ENCODE results near the gene TMED6.

TMED6 gene

DNA sequence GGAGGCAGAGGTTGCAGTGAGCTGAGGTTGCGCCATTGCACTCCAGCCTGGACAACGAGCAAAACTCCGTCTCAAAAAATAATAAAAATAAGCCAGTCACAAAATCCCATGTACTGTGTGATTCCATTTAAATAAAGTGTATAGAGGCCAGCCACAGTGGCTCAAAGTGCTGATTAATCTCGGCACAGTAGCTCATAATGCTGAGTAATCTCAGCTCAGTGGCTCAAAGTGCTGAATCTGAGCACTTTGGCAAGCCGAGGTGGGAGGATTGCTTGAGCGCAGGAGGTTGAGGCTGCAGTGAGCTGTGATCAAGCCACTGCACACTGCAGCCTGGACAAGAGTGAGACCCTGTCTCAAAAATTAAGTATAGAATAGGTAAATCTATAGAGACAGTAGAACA lies 4.9 kb downstream of the TMED6 start:
- no peaks in the 10 kb centered on the region for H4K20me1 ChIP-seq (ENCODE audit: low read depth, low read length)
- H3K9me3 ChIP-seq (ENCODE audit: insufficient read depth, low read length): no peaks in the 10 kb centered on the region
- no peak overlapping the region for H2AFZ ChIP-seq (ENCODE audit: low read depth, low read length, severe bottlenecking)
- H3K9ac ChIP-seq (ENCODE audit: low read length): no peak overlapping the region
- peaks cover 16% of the 10 kb centered on the region for H3K36me3 ChIP-seq (ENCODE audit: low read length)
- no peak overlapping the region for H3K27ac ChIP-seq (ENCODE audit: low read depth, low read length)
- H3K27me3 ChIP-seq (ENCODE audit: low read length): no peaks in the 10 kb centered on the region
- H3F3A ChIP-seq (ENCODE audit: insufficient read depth): peaks cover 23% of the 10 kb centered on the region
- H3K4me2 ChIP-seq (ENCODE audit: low read depth, low read length, poor library complexity, severe bottlenecking): no peak overlapping the region
- no peak for TF ChIP-seq EZH2phosphoT487 (conservative IDR thresholded peaks at IDR 0.05; ENCODE audit: low read length)
- TF ChIP-seq, protein P1, sequence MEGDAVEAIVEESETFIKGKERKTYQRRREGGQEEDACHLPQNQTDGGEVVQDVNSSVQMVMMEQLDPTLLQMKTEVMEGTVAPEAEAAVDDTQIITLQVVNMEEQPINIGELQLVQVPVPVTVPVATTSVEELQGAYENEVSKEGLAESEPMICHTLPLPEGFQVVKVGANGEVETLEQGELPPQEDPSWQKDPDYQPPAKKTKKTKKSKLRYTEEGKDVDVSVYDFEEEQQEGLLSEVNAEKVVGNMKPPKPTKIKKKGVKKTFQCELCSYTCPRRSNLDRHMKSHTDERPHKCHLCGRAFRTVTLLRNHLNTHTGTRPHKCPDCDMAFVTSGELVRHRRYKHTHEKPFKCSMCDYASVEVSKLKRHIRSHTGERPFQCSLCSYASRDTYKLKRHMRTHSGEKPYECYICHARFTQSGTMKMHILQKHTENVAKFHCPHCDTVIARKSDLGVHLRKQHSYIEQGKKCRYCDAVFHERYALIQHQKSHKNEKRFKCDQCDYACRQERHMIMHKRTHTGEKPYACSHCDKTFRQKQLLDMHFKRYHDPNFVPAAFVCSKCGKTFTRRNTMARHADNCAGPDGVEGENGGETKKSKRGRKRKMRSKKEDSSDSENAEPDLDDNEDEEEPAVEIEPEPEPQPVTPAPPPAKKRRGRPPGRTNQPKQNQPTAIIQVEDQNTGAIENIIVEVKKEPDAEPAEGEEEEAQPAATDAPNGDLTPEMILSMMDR (IDR thresholded peaks at IDR 0.05; ENCODE audit: insufficient read depth, low read length, poor library complexity, severe bottlenecking): no peak
- no peaks in the 10 kb centered on the region for H3K9me2 ChIP-seq (replicated peaks; ENCODE audit: insufficient read depth, low read length)
- H3K4me3 ChIP-seq (ENCODE audit: insufficient read depth, low read length, poor library complexity, severe bottlenecking): no peak overlapping the region
- H3K79me2 ChIP-seq (ENCODE audit: insufficient read depth, low read length): peaks cover 5% of the 10 kb centered on the region

DNA sequence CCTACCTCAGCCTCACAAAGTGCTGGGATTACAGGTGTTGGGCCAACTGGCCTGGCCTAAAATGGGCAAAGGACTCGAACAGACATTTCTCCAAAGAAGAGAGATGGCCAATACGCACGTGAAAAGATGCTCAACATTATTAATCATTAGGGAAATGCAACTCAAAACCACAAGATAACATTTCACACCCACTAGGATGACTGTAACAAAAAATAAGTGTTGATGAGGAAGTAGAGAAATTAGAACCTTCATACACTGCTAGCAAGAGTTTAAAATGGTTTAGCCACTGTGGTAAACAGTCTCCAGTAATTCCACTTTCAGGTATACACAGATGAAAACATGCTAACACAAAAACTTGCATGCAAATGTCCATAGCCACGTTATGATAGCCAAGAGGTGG lies 5.7 kb downstream of the TMED6 start:
- Histone ChIP-seq H3K79me2 (ENCODE audit: insufficient read depth, low read length) (peaks cover 13% of the 10 kb centered on the region), H3K9ac (ENCODE audit: low read length) (no peak overlapping the region), H3K4me3 (ENCODE audit: insufficient read depth, low read length, poor library complexity, severe bottlenecking) (no peak overlapping the region), H3K9me3 (ENCODE audit: insufficient read depth, low read length) (no peaks in the 10 kb centered on the region), H3K27me3 (ENCODE audit: low read length) (no peaks in the 10 kb centered on the region), H4K20me1 (ENCODE audit: low read depth, low read length) (no peaks in the 10 kb centered on the region), H3K4me2 (ENCODE audit: low read depth, low read length, poor library complexity, severe bottlenecking) (no peak overlapping the region), H3F3A (ENCODE audit: insufficient read depth) (peaks cover 27% of the 10 kb centered on the region), H3K27ac (ENCODE audit: low read depth, low read length) (no peak overlapping the region), H3K36me3 (ENCODE audit: low read length) (peaks cover 16% of the 10 kb centered on the region), H2AFZ (ENCODE audit: low read depth, low read length, severe bottlenecking) (no peak overlapping the region), H3K9me2 (replicated peaks; ENCODE audit: insufficient read depth, low read length) (no peaks in the 10 kb centered on the region)
- no peak for TF ChIP-seq EZH2phosphoT487 (conservative IDR thresholded peaks at IDR 0.05; ENCODE audit: low read length)
- TF ChIP-seq, protein P1 (IDR thresholded peaks at IDR 0.05; ENCODE audit: insufficient read depth, low read length, poor library complexity, severe bottlenecking): no peak

DNA sequence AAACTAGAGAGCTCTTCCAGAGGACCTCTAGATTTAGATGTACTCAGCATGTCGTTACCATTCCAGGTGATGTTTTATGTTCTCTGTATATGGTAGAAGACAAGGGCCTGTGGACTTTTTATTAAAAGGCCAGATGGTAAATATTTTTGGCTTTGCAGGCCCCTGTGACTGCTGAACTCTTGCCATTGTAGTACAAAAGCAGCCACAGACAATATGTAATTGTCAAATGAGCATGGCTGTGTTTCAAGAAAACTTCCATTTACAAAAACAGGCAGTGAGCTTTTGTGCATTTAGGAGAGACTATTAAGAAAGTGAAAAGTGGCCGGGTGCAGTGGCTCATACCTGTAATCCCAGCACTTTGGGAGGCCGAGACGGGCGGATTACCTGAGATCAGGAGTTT lies 7.4 kb downstream of the TMED6 start:
- Histone ChIP-seq H3K79me2 (ENCODE audit: insufficient read depth, low read length) (peaks cover 27% of the 10 kb centered on the region), H3K4me3 (ENCODE audit: insufficient read depth, low read length, poor library complexity, severe bottlenecking) (no peak overlapping the region), H3F3A (ENCODE audit: insufficient read depth) (peaks cover 27% of the 10 kb centered on the region), H4K20me1 (ENCODE audit: low read depth, low read length) (no peaks in the 10 kb centered on the region), H3K9me2 (replicated peaks; ENCODE audit: insufficient read depth, low read length) (no peaks in the 10 kb centered on the region), H3K4me2 (ENCODE audit: low read depth, low read length, poor library complexity, severe bottlenecking) (no peak overlapping the region), H3K27me3 (ENCODE audit: low read length) (no peaks in the 10 kb centered on the region), H3K9ac (ENCODE audit: low read length) (no peak overlapping the region), H2AFZ (ENCODE audit: low read depth, low read length, severe bottlenecking) (no peak overlapping the region), H3K36me3 (ENCODE audit: low read length) (peaks cover 16% of the 10 kb centered on the region), H3K27ac (ENCODE audit: low read depth, low read length) (no peak overlapping the region), H3K9me3 (ENCODE audit: insufficient read depth, low read length) (no peaks in the 10 kb centered on the region)
- TF ChIP-seq, protein P1 (IDR thresholded peaks at IDR 0.05; ENCODE audit: insufficient read depth, low read length, poor library complexity, severe bottlenecking): no peak
- no peak for TF ChIP-seq EZH2phosphoT487 (conservative IDR thresholded peaks at IDR 0.05; ENCODE audit: low read length)

All from SU-DHL-6 (cell line).